Measurements from ENCODE around the gene SYDE1.

SYDE1 gene

DNA sequence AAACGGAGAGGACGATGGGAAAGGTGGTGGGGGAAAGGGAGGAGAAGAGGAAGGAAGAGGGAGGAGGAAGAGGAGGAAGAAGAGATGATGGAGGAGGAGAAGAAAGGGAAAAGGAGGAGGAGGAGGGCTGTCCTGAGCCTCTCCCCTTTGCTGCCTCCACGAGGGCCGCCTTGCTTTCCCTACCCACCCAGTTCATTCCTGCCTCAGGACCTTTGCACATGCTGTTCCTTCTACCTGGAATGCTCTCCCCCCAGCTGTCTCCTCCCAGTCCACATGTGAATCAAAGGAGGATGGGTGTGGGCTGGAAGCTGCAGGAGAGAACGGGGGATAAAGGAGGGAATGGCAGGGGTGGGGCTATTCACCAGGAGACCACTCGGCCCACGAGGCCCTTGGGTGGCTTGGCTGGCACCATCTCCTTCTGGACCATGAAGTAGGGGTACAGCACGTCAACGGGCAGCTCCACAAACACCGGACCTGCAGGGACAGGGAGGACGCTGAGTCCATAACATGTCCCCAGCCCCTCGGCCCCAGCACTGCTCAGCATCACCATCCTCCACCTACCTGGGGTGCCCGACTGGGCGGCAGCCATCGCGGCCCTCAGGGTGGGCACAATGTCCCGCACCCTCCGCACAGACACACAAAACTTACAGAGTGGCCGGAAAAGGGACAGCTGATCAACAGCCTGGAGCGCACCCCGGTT is 15.3 kb downstream of the SYDE1 start:
- peaks cover 55% of the 10 kb centered on the region for H3K36me3 Mint-ChIP-seq (ENCODE audit: low read depth)
- H3K4me1 Mint-ChIP-seq: peaks cover 20% of the 10 kb centered on the region
- H3K4me3 Mint-ChIP-seq: no peak overlapping the region
- H3K9me3 Mint-ChIP-seq: no peaks in the 10 kb centered on the region
- TF ChIP-seq, protein P1, sequence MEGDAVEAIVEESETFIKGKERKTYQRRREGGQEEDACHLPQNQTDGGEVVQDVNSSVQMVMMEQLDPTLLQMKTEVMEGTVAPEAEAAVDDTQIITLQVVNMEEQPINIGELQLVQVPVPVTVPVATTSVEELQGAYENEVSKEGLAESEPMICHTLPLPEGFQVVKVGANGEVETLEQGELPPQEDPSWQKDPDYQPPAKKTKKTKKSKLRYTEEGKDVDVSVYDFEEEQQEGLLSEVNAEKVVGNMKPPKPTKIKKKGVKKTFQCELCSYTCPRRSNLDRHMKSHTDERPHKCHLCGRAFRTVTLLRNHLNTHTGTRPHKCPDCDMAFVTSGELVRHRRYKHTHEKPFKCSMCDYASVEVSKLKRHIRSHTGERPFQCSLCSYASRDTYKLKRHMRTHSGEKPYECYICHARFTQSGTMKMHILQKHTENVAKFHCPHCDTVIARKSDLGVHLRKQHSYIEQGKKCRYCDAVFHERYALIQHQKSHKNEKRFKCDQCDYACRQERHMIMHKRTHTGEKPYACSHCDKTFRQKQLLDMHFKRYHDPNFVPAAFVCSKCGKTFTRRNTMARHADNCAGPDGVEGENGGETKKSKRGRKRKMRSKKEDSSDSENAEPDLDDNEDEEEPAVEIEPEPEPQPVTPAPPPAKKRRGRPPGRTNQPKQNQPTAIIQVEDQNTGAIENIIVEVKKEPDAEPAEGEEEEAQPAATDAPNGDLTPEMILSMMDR (IDR thresholded peaks at IDR 0.05): no peak
- H3K27me3 Mint-ChIP-seq (ENCODE audit: low read depth, poor library complexity): no peaks in the 10 kb centered on the region
- no peak for DNase-seq
- H3K27ac Mint-ChIP-seq: no peak overlapping the region

DNA sequence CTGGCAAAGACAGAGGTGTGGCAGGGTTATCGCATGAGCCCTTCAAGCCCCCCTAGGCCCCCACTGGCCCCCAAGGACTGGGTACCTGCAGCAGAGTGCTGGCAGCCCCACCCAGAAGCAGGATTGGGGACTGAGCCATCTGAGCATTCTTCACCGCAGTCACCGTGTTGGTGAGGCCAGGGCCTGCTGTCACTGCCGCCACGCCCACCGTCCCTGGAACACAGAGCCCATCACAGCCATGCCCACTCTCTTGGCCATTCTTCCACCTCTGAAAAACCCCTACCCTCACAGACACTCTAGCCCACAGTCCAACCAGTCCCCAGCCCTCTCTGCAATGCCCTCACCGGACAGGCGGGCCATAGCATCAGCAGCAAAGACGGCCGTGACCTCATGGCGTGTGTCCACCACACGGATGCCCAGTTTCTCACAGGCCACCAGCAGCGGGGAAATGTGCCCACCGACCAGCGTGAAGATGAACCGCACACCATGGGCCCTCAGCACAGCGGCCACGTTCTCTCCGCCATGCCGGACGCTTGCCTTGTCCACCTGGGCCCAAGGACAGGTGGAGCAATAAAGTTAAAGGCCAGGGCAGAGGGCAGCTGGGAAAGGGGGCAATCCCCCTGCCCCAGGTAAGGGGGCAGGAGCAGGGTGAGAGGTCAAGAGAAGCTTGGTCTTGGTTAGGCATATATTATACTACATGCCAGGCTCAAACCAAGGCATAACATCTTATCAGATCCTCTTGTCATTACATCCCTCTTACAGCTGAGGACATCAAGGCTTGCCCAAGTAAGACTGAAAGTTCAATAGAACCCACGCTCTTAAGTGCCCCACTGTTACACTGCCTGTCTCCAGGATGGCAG is 16.1 kb downstream of the SYDE1 start:
- Mint-ChIP-seq H3K4me3 (peak overlapping the region; percentile 96), H3K36me3 (ENCODE audit: low read depth) (peaks cover 48% of the 10 kb centered on the region), H3K4me1 (peaks cover 20% of the 10 kb centered on the region), H3K27ac (no peak overlapping the region), H3K27me3 (ENCODE audit: low read depth, poor library complexity) (no peaks in the 10 kb centered on the region), H3K9me3 (no peaks in the 10 kb centered on the region)
- no peak for DNase-seq
- TF ChIP-seq, protein P1 (IDR thresholded peaks at IDR 0.05): no peak

DNA sequence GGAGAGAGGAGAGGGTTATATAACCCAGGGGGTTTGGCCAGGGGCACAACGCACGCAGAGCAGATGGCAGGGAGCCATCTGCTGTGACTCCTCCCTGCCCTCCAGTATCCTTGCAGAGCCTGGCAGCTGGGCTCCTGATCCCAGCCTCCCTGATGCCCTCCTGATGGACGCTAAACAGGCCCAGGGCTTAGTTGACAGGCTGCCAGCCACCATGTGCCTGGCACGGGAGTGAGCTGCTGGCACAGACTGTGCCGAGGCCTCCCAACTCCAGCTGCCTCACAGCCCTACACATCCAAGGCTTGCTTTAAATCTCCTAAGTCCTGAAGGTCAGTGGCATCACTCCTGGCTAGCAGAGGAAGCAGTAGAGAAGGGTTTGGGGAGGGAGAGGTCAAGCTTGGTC is 16.7 kb downstream of the SYDE1 start:
- TF ChIP-seq, protein P1 (IDR thresholded peaks at IDR 0.05): no peak
- H3K4me1 Mint-ChIP-seq: peaks cover 20% of the 10 kb centered on the region
- peaks cover 1% of the 10 kb centered on the region for H3K27me3 Mint-ChIP-seq (ENCODE audit: low read depth, poor library complexity)
- H3K4me3 Mint-ChIP-seq: peak overlapping the region; percentile 96
- H3K27ac Mint-ChIP-seq: no peak overlapping the region
- H3K9me3 Mint-ChIP-seq: no peaks in the 10 kb centered on the region
- no peak for DNase-seq
- H3K36me3 Mint-ChIP-seq (ENCODE audit: low read depth): peaks cover 41% of the 10 kb centered on the region

DNA sequence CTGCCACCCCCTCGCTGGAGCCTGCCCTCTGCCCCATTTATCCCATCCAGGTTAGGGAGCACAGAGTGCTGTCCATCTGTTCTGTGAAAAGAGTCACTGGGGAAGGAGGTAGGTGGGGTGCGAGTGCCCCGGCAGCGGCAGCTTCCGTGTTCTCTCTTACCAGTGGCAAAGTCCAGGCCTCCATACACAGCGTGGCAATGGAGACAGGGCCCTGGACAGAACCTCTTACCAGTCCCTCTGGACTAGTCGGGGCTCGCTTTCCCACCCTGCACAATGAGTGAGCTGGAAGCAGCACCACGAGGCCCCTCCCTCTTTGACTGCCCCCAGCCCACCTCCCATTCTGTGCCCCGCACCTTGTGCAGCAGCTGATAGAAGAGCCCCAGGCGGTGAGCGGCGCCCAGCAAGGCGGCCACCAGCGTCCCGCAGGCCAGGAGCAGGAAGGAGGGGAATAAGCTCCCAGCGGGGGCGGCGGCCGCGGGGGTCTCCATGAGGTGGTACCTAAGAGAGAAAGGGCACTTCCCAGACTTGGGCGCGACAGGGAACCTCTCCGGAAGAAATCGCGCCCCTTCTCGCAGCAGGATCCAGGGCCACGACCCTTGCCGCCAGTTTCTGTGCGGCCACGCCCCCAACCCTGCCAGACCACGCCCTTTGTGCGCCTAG is 17.5 kb downstream of the SYDE1 start:
- peak overlapping the region; percentile 96 for H3K4me3 Mint-ChIP-seq
- DNase-seq: peak; percentile 80
- peak overlapping the region; percentile 97 for H3K27ac Mint-ChIP-seq
- peaks cover 20% of the 10 kb centered on the region for H3K4me1 Mint-ChIP-seq
- H3K27me3 Mint-ChIP-seq (ENCODE audit: low read depth, poor library complexity): peaks cover 4% of the 10 kb centered on the region
- H3K36me3 Mint-ChIP-seq (ENCODE audit: low read depth): peaks cover 33% of the 10 kb centered on the region
- TF ChIP-seq, protein P1 (IDR thresholded peaks at IDR 0.05): no peak
- H3K9me3 Mint-ChIP-seq: no peaks in the 10 kb centered on the region

DNA sequence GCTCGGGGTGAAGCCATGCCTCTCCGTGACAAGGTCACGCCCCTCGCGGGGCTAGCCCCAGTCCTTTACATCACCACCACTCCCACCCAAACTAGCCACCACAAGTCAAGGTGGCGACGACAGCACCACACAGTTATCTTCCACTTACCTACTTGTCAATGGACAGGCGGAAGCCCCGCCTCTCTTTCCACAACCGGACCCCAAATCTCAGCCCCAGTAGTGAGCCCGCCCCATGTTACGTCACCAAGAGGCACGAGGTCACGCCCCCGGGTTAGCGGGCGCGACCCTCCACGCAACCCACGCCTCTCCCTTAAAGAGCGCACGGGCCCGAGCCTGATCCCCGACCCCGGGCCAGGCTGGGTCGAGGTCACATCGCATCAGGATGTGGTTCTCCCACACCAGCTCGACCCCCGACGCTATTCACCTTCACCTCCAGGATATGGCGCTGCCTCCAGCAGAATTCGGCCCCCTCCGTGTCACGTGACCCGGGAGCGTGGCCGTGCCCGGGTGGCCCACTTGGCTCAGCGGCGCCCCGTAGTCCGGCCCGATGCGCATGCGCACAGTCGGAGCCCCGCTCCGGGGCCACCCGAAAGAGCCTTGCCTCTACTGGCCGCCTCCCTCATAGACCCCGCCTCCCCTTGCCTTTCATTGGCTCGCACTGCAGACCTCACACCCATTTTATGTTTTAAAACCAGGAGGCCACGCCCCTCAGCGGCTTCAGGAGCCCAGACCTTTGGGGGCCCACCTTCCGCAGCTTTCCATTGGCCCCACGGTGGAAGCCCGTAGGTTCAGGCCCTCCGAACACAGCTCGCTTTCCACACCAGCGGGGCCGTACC is 18.2 kb downstream of the SYDE1 start:
- peak overlapping the region; percentile 96 for H3K4me3 Mint-ChIP-seq
- TF ChIP-seq, protein P1 (IDR thresholded peaks at IDR 0.05): no peak
- peak; percentile 99 for DNase-seq
- H3K36me3 Mint-ChIP-seq (ENCODE audit: low read depth): peaks cover 26% of the 10 kb centered on the region
- peaks cover 20% of the 10 kb centered on the region for H3K4me1 Mint-ChIP-seq
- H3K9me3 Mint-ChIP-seq: no peaks in the 10 kb centered on the region
- peak overlapping the region; percentile 97 for H3K27ac Mint-ChIP-seq
- H3K27me3 Mint-ChIP-seq (ENCODE audit: low read depth, poor library complexity): peaks cover 4% of the 10 kb centered on the region

Data from nephron progenitor cell (in vitro differentiated cells).